CD14-positive monocyte (primary cell): ENCODE data around the gene ITIH1. TPM values are rescaled to one million over a fixed set of nuclear protein-coding genes. Genes with fewer than 3 reads are reported as not detected.

Experiments used
- DNase-seq, 3 donors: peaks; one replicate each; pipeline ENCODE4 v3.0.0-alpha.2; 2011 to 2022
- H2AFZ ChIP-seq: 2 replicates; pipeline ENCODE4 v1.6.0; 2012; ENCODE audit warnings: mild to moderate bottlenecking, low read depth, low read length, inconsistent platforms; ENCODE audit not compliant: insufficient read depth, poor library complexity, severe bottlenecking
- H3K27ac ChIP-seq, 2 donors: 1 replicate in 1 of 2; 2 replicates in 1 of 2; pipeline ENCODE4 v1.5.1; 2012 to 2013; ENCODE audit warnings: low read length in 2 of 2, control low read depth in 1 of 2, inconsistent platforms in 1 of 2, low read depth in 1 of 2, mild to moderate bottlenecking in 1 of 2
- H3K27me3 ChIP-seq, 2 donors: one replicate each; pipeline versions ENCODE4 v1.6.0 to v1.6.1; 2011 to 2013; ENCODE audit warnings: low read length in 2 of 2; ENCODE audit not compliant: control insufficient read depth in 2 of 2, insufficient read depth in 2 of 2
- H3K36me3 ChIP-seq, 2 donors: replicated peaks in 1 of 2; 1 replicate in 1 of 2; 2 replicates in 1 of 2; pipeline versions ENCODE4 v1.5.1 to v1.6.1; 2012 to 2013; ENCODE audit warnings: low read length in 2 of 2, control low read depth in 1 of 2, inconsistent platforms in 1 of 2, mild to moderate bottlenecking in 1 of 2; ENCODE audit not compliant: insufficient read depth in 2 of 2, control insufficient read depth in 1 of 2
- H3K4me1 ChIP-seq, 2 donors: 1 replicate in 1 of 2; 2 replicates in 1 of 2; pipeline versions ENCODE4 v1.5.1 to v1.6.1; 2012 to 2013; ENCODE audit warnings: low read length in 2 of 2, control low read depth in 1 of 2, inconsistent platforms in 1 of 2, mild to moderate bottlenecking in 1 of 2, moderate library complexity in 1 of 2; ENCODE audit not compliant: insufficient read depth in 2 of 2, control insufficient read depth in 1 of 2
- H3K4me2 ChIP-seq: replicated peaks from 2 replicates; pipeline ENCODE3; 2012; ENCODE audit warnings: low read length, moderate library complexity, mild to moderate bottlenecking; ENCODE audit not compliant: poor library complexity, severe bottlenecking; ENCODE audit errors: extremely low read depth
- H3K4me3 ChIP-seq, 3 experiments: fragments of 200-600 bp in 1 of 3; sonication (generic) in 1 of 3; replicated peaks in 1 of 3; 1 replicate in 2 of 3; 2 replicates in 1 of 3; pipeline ENCODE4 v1.5.1; 2011 to 2013; ENCODE audit warnings: low read length in 3 of 3, mild to moderate bottlenecking in 3 of 3, control low read depth in 2 of 3, low read depth in 2 of 3, inconsistent platforms in 1 of 3, moderate library complexity in 1 of 3
- H3K79me2 ChIP-seq: 2 replicates; pipeline ENCODE4 v1.6.0; 2012; ENCODE audit warnings: mild to moderate bottlenecking, control low read depth, inconsistent platforms, low read length, moderate library complexity; ENCODE audit not compliant: insufficient read depth
- H3K9ac ChIP-seq: 2 replicates; pipeline ENCODE4 v1.6.0; 2017; ENCODE audit warnings: low read length, mild to moderate bottlenecking; ENCODE audit not compliant: insufficient read depth, poor library complexity, severe bottlenecking
- H3K9me3 ChIP-seq, 2 donors: replicated peaks in 1 of 2; 1 replicate in 1 of 2; 2 replicates in 1 of 2; pipeline versions ENCODE4 v1.5.1 to v1.6.1; 2012 to 2013; ENCODE audit warnings: low read length in 2 of 2, control low read depth in 1 of 2; ENCODE audit not compliant: control insufficient read depth in 1 of 2, insufficient read depth in 1 of 2
- H4K20me1 ChIP-seq: 2 replicates; pipeline ENCODE4 v1.6.0; 2012; ENCODE audit warnings: mild to moderate bottlenecking, low read length, control low read depth, moderate library complexity; ENCODE audit not compliant: insufficient read depth
- H3K27ac Mint-ChIP-seq, 7 donors: one replicate each; pipeline ENCODE4 v1.8.0; 2020; ENCODE audit warnings: mild to moderate bottlenecking in 7 of 7, mixed read lengths in 7 of 7, moderate library complexity in 6 of 7, inconsistent platforms in 2 of 7
- H3K27me3 Mint-ChIP-seq, 3 donors: one replicate each; pipeline ENCODE4 v1.8.0; 2021 to 2022; ENCODE audit warnings: low read depth in 3 of 3, mild to moderate bottlenecking in 3 of 3, mixed read lengths in 3 of 3, moderate library complexity in 3 of 3, inconsistent platforms in 1 of 3
- H3K36me3 Mint-ChIP-seq, 2 donors: one replicate each; pipeline ENCODE4 v1.8.0; 2020; ENCODE audit warnings: mixed read lengths in 2 of 2, inconsistent platforms in 1 of 2, mild to moderate bottlenecking in 1 of 2
- H3K4me1 Mint-ChIP-seq: one replicate; pipeline ENCODE4 v1.8.0; 2020; ENCODE audit warnings: mild to moderate bottlenecking, mixed read lengths
- H3K4me3 Mint-ChIP-seq, 2 donors: one replicate each; pipeline ENCODE4 v1.8.0; 2020; ENCODE audit warnings: mild to moderate bottlenecking in 2 of 2, mixed read lengths in 2 of 2, moderate library complexity in 1 of 2
- H3K9me3 Mint-ChIP-seq, 7 donors: one replicate each; pipeline ENCODE4 v1.8.0; 2020 to 2022; ENCODE audit warnings: mixed read lengths in 7 of 7, mild to moderate bottlenecking in 6 of 7, moderate library complexity in 6 of 7, inconsistent platforms in 2 of 7
- CTCF ChIP-seq: fragments of 200-600 bp; IDR thresholded peaks from one replicate; pipeline ENCODE4 v1.8.0; 2022; ENCODE audit warnings: antibody characterized with exemption, mild to moderate bottlenecking
- WGBS: methylation state at CpG from one replicate; pipeline ENCODE4 v1.1.5; 2013; ENCODE audit warnings: missing lambda C conversion rate; ENCODE audit not compliant: insufficient coverage; 5-methylcytosine and 5-hydroxymethylcytosine counted together
- intact Hi-C, 2 donors: fragments of 100-400 bp; cut with micrococcal nuclease; formaldehyde crosslinking; loops; one replicate each; pipeline versions ENCODE4 v1.15.0 to v1.15.1; 2023
- polyA plus RNA-seq, 3 donors: library from polyadenylated mRNA; depleted of rRNA in 1 of 3; unstranded in 2 of 3; stranded (reverse) in 1 of 3; fragments of 300-500 nt in 2 of 3; fragments of >200 nt in 1 of 3; fragmentation: Illumina TruSeq in 2 of 3; gene quantifications; 1 replicate in 2 of 3; 2 replicates in 1 of 3; pipeline ENCODE4 v1.2.3, GENCODE V29; 2012 to 2021

ITIH1 gene
- polyA plus RNA-seq, 3 donors: 0.75 to 4.4 (median 1.3) TPM

GRCh38 chr3:52829906-52830463 lies 52.6 kb downstream of the ITIH1 start:
- intact Hi-C loops: no loop called here
- H3K4me1 Mint-ChIP-seq: peaks cover 8% of the 10 kb centered on the region
- peaks cover 5 to 24% of the 10 kb centered on the region in 2 donors for H3K36me3 ChIP-seq
- H3K9me3 ChIP-seq: no peaks in the 10 kb centered on the region
- no peak overlapping the region for H3K4me3 Mint-ChIP-seq
- no peaks in the 10 kb centered on the region for H3K4me1 ChIP-seq
- H3K27me3 ChIP-seq: no peaks in the 10 kb centered on the region
- no peak overlapping the region for H3K27ac Mint-ChIP-seq
- H3K9ac ChIP-seq: no peak overlapping the region
- H3K27me3 Mint-ChIP-seq: peaks cover 0 to 6% (median 0%) of the 10 kb centered on the region in 3 donors
- H3K4me2 ChIP-seq: no peak overlapping the region
- no peak overlapping the region for H3K27ac ChIP-seq
- H3K9me3 Mint-ChIP-seq: no peaks in the 10 kb centered on the region
- no peak for TF ChIP-seq CTCF
- WGBS: 94% methylated on average over 5 of the region's 10 CpGs
- peaks cover 14 to 21% of the 10 kb centered on the region in 2 donors for H3K36me3 Mint-ChIP-seq
- H4K20me1 ChIP-seq: no peaks in the 10 kb centered on the region
- no peaks in the 10 kb centered on the region for H3K79me2 ChIP-seq
- no peak overlapping the region for H3K4me3 ChIP-seq
- H2AFZ ChIP-seq: no peak overlapping the region
- no peak for DNase-seq

GRCh38 chr3:52830535-52831258 lies 53.3 kb downstream of the ITIH1 start, which contains the start of gene ITIH4:
ITIH4 (minus strand) TSS chr3:52830672; CDS start chr3:52830642, 30 bp downstream.
- no peaks in the 10 kb centered on the region for H3K79me2 ChIP-seq
- H3K4me2 ChIP-seq: no peak within 1 kb of the TSS
- Mint-ChIP-seq H3K27me3 (peaks cover 0 to 6% (median 0%) of the 10 kb centered on the region in 3 donors), H3K36me3 (peaks cover 19 to 27% of the 10 kb centered on the region in 2 donors), H3K4me1 (peaks cover 8% of the 10 kb centered on the region), H3K4me3 (no peak within 1 kb of the TSS), H3K9me3 (no peaks in the 10 kb centered on the region), H3K27ac (peak within 1 kb of the TSS in 1 of 7 donors; percentile 64)
- no peak within 1 kb of the TSS for H2AFZ ChIP-seq
- H3K4me1 ChIP-seq: no peaks in the 10 kb centered on the region
- no peak within 1 kb of the TSS for H3K4me3 ChIP-seq
- DNase-seq: no peak
- no peaks in the 10 kb centered on the region for H4K20me1 ChIP-seq
- intact Hi-C loops: no loop called here
- no peak within 1 kb of the TSS for H3K27ac ChIP-seq
- TF ChIP-seq CTCF: no peak
- peaks cover 11 to 31% of the 10 kb centered on the region in 2 donors for H3K36me3 ChIP-seq
- H3K27me3 ChIP-seq: no peaks in the 10 kb centered on the region
- no peaks in the 10 kb centered on the region for H3K9me3 ChIP-seq
- 93% methylated on average over 10 of the region's 16 CpGs for WGBS
- no peak within 1 kb of the TSS for H3K9ac ChIP-seq
